Stimulated activated CD4-positive, alpha-beta T cell treated with anti-CD3 and anti-CD28 coated beads, Interleukin-12 subunit alpha, Interleukin-12 subunit beta, amount 100 ng/mL, for 24 hours (primary cell): ENCODE data around the gene SGF29.
"Not testable (repeated sequence)": the region's sequence is repeated elsewhere in the genome, so short reads cannot be mapped to it uniquely, and the experiment has no call there.

Experiments
- DNase-seq, 2 experiments: peaks; one replicate each; pipeline ENCODE4 v3.0.0-alpha.2; 2020; ENCODE audit warnings: low read depth in 2 of 2

The SGF29 gene

GRCh38 chr16:28610595-28611191 is 57.0 kb downstream of the SGF29 start:
- DNase-seq, result no peak

GRCh38 chr16:28612359-28613280 is 58.9 kb downstream of the SGF29 start:
- DNase-seq, result not testable (repeated sequence)

GRCh38 chr16:28613912-28614311 is 60.2 kb downstream of the SGF29 start:
- DNase-seq, result not testable (repeated sequence)

GRCh38 chr16:28614561-28614960 is 60.8 kb downstream of the SGF29 start:
- DNase-seq, result not testable (repeated sequence)

GRCh38 chr16:28615486-28616223 is 61.9 kb downstream of the SGF29 start:
- DNase-seq, result not testable (repeated sequence)

- DNase-seq, result not testable (repeated sequence)
Observed at GRCh38 chr16:28616224-28616577, 62.5 kb downstream of the SGF29 start.

- DNase-seq, result no peak
Observed at GRCh38 chr16:28616636-28617035, 62.9 kb downstream of the SGF29 start.

- DNase-seq, result no peak
Observed at GRCh38 chr16:28617874-28618273, 64.2 kb downstream of the SGF29 start.

GRCh38 chr16:28620316-28620715 is 66.6 kb downstream of the SGF29 start:
- DNase-seq, result not testable (repeated sequence)

GRCh38 chr16:28621481-28622155 is 67.9 kb downstream of the SGF29 start:
- no peak for DNase-seq

GRCh38 chr16:28622532-28623171 is 68.9 kb downstream of the SGF29 start:
- DNase-seq, result not testable (repeated sequence)

GRCh38 chr16:28623172-28623711 is 69.5 kb downstream of the SGF29 start:
- DNase-seq, result peak; percentile 48 to 65

- not testable (repeated sequence) for DNase-seq
Observed at GRCh38 chr16:28630905-28631304, 77.2 kb downstream of the SGF29 start.

GRCh38 chr16:28636093-28636823 is 82.5 kb downstream of the SGF29 start:
- not testable (repeated sequence) for DNase-seq

GRCh38 chr16:28637765-28638164 is 84.0 kb downstream of the SGF29 start, which contains the start of gene NPIPB8:
Gene NPIPB8 (plus strand): TSS chr16:28638065. CDS start chr16:28638361, 296 bp downstream.
- DNase-seq, result not testable (repeated sequence)

- DNase-seq, result not testable (repeated sequence)
Observed at GRCh38 chr16:28638359-28638758, 84.6 kb downstream of the SGF29 start.

GRCh38 chr16:28639959-28640358 is 86.2 kb downstream of the SGF29 start:
- DNase-seq, result not testable (repeated sequence)
